ENCODE measurements around the gene CHGA.

- TF ChIP-seq, protein P1, sequence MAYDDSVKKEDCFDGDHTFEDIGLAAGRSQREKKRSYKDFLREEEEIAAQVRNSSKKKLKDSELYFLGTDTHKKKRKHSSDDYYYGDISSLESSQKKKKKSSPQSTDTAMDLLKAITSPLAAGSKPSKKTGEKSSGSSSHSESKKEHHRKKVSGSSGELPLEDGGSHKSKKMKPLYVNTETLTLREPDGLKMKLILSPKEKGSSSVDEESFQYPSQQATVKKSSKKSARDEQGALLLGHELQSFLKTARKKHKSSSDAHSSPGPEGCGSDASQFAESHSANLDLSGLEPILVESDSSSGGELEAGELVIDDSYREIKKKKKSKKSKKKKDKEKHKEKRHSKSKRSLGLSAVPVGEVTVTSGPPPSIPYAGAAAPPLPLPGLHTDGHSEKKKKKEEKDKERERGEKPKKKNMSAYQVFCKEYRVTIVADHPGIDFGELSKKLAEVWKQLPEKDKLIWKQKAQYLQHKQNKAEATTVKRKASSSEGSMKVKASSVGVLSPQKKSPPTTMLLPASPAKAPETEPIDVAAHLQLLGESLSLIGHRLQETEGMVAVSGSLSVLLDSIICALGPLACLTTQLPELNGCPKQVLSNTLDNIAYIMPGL (CRISPR knock-in tag; IDR thresholded peaks at IDR 0.05; ENCODE audit: borderline replicate concordance), result no peak
- TF ChIP-seq MAZ (IDR thresholded peaks at IDR 0.05; ENCODE audit: borderline replicate concordance, low read depth, low read length) (no peak), HDAC2 (IDR thresholded peaks at IDR 0.05) (no peak), POLR2A (IDR thresholded peaks at IDR 0.05; ENCODE audit: low read length) (no peak), CHD2 (IDR thresholded peaks at IDR 0.05; ENCODE audit: low read length, partially characterized antibody) (no peak), KDM5A (IDR thresholded peaks at IDR 0.05) (no peak)
Measured at GRCh38 chr14:92887157-92887556, 35.8 kb upstream of the CHGA start.
